Peyer's patch (tissue), 4 donors: ENCODE results near the gene ARID1A. TPM values are rescaled to one million over a fixed set of nuclear protein-coding genes. Genes with fewer than 3 reads are reported as not detected.

Experiments used
- DNase-seq, 3 donors: peaks; one replicate each; pipeline ENCODE4 v3.0.0-alpha.2; 2017 to 2019
- H3K27ac ChIP-seq, 4 donors: fragments of 200-600 bp; sonication (generic); one replicate each; pipeline ENCODE4 v1.5.1; 2016 to 2019
- H3K27me3 ChIP-seq, 2 donors: fragments of 200-600 bp; sonication (generic); one replicate each; pipeline ENCODE4 v1.5.1; 2019
- H3K36me3 ChIP-seq, 3 donors: fragments of 200-600 bp; sonication (generic); one replicate each; pipeline ENCODE4 v1.5.1; 2016 to 2019
- H3K4me1 ChIP-seq, 4 donors: fragments of 200-600 bp; sonication (generic); one replicate each; pipeline ENCODE4 v1.5.1; 2016 to 2019
- H3K4me3 ChIP-seq, 4 donors: fragments of 200-600 bp; sonication (generic); 1 replicate in 3 of 4; 2 replicates in 1 of 4; pipeline ENCODE4 v1.5.1; 2016 to 2019; ENCODE audit warnings: mild to moderate bottlenecking in 1 of 4
- H3K9me3 ChIP-seq, 4 donors: fragments of 200-600 bp; sonication (generic); one replicate each; pipeline ENCODE4 v1.5.1; 2016 to 2019; ENCODE audit warnings: mild to moderate bottlenecking in 1 of 4
- CTCF ChIP-seq, 6 experiments: fragments of 450-650 bp in 4 of 6; fragments of 200-600 bp in 2 of 6; sonication (generic) in 1 of 6; IDR thresholded peaks; one replicate each; pipeline ENCODE4 v1.5.1; 2017 to 2019; ENCODE audit warnings: antibody characterized with exemption in 6 of 6, mild to moderate bottlenecking in 3 of 6, moderate library complexity in 1 of 6
- POLR2A ChIP-seq, 2 donors: fragments of 450-650 bp; IDR thresholded peaks; one replicate each; pipeline ENCODE4 v1.5.1; 2017; ENCODE audit warnings: antibody characterized with exemption in 2 of 2, mild to moderate bottlenecking in 2 of 2, moderate library complexity in 2 of 2
- small RNA-seq, 2 donors: library from RNA; depleted of rRNA; stranded (forward); fragments of <200 nt; gene quantifications; one replicate each; pipeline ENCODE3, GENCODE V24; 2016
- total RNA-seq, 4 donors: library from RNA; depleted of rRNA; stranded (reverse); fragments of >200 nt; gene quantifications; one replicate each; pipeline ENCODE4 v1.1.0, GENCODE V29; 2016

Gene ARID1A
- total RNA-seq, 4 donors from 2014 or later, result 49.4 to 90.8 (median 66.8) TPM

GRCh38 chr1:26831059-26831458 is 135.2 kb downstream of the ARID1A start:
- DNase-seq, result no peak
- peak overlapping the region in 1 of 4 donors; percentile 33 for H3K27ac ChIP-seq
- H3K4me1 ChIP-seq, result peaks cover 3 to 32% (median 18%) of the 10 kb centered on the region in 4 donors
- H3K4me3 ChIP-seq, result no peak overlapping the region
- H3K27me3 ChIP-seq, result no peaks in the 10 kb centered on the region
- TF ChIP-seq CTCF (IDR thresholded peaks at IDR 0.05), result no peak
- no peak for TF ChIP-seq POLR2A (IDR thresholded peaks at IDR 0.05)
- peaks cover 0 to 42% (median 0%) of the 10 kb centered on the region in 3 donors for H3K36me3 ChIP-seq
- H3K9me3 ChIP-seq, result no peaks in the 10 kb centered on the region

Small RNA genes lying within 50 kb of the gene (small RNA-seq; reads per million reads assigned to genes)
- 0 reads per million in 2 donors for gene AL627082.1
- gene RN7SL165P, result 0 reads per million in 2 donors

Other genes starting within 250 kb of the ARID1A start
- 100 to 1,000 TPM; 127 to 230 (median 147) TPM for gene HMGN2, start 223.6 kb upstream of the ARID1A start, total RNA-seq
- 100 to 1,000 TPM in 3 of 4 donors, 10 to 100 TPM in 1; 69.3 to 311 (median 292) TPM for gene RPS6KA1, start 166.3 kb upstream of the ARID1A start, total RNA-seq
- gene PIGV, start 91.9 kb downstream of the ARID1A start, total RNA-seq, result 10 to 100 TPM in 3 of 4 donors, 1 to 10 TPM in 1; 9.9 to 24.5 (median 18.1) TPM
- gene ZDHHC18, start 130.7 kb downstream of the ARID1A start, total RNA-seq, result 10 to 100 TPM; 12.4 to 40.3 (median 29.0) TPM
- 10 to 100 TPM; 19.8 to 66.6 (median 44.6) TPM for gene SFN, start 167.1 kb downstream of the ARID1A start, total RNA-seq
- 10 to 100 TPM; 13.5 to 19.6 (median 17.3) TPM for gene GPN2, start 194.3 kb downstream of the ARID1A start, total RNA-seq
- gene GPATCH3, start 204.5 kb downstream of the ARID1A start, total RNA-seq, result 10 to 100 TPM in 3 of 4 donors, 1 to 10 TPM in 1; 8.4 to 28.5 (median 14.2) TPM
- 10 to 100 TPM in 3 of 4 donors, not detected in 1; 16.2 to 46.4 (median 30.7) TPM for gene NR0B2, start 218.0 kb downstream of the ARID1A start, total RNA-seq
- 10 to 100 TPM; 27.8 to 53.6 (median 31.7) TPM for gene NUDC, start 225.7 kb downstream of the ARID1A start, total RNA-seq